Muscle layer of colon (tissue), 2 donors: ENCODE measurements around the gene SOX14.

ENCODE experiments used
- H3K27ac ChIP-seq: one replicate; pipeline ENCODE4 v1.7.0; 2013; ENCODE audit warnings: low read depth, mild to moderate bottlenecking, low read length, moderate library complexity
- H3K27me3 ChIP-seq, 2 donors: one replicate each; pipeline ENCODE4 v1.7.0; 2013; ENCODE audit warnings: low read length in 2 of 2, mild to moderate bottlenecking in 2 of 2; ENCODE audit not compliant: insufficient read depth in 2 of 2, control insufficient read depth in 1 of 2
- H3K36me3 ChIP-seq: one replicate; pipeline ENCODE4 v1.7.0; 2013; ENCODE audit warnings: mild to moderate bottlenecking, low read length; ENCODE audit not compliant: insufficient read depth
- H3K4me1 ChIP-seq: one replicate; pipeline ENCODE4 v1.7.0; 2013; ENCODE audit warnings: mild to moderate bottlenecking, low read length; ENCODE audit not compliant: insufficient read depth
- H3K4me3 ChIP-seq, 2 donors: one replicate each; pipeline ENCODE4 v1.7.0; 2013; ENCODE audit warnings: low read length in 2 of 2, low read depth in 1 of 2, mild to moderate bottlenecking in 1 of 2, moderate library complexity in 1 of 2
- H3K9ac ChIP-seq: one replicate; pipeline ENCODE4 v1.7.0; 2013; ENCODE audit warnings: low read length
- H3K9me3 ChIP-seq: one replicate; pipeline ENCODE4 v1.7.0; 2013; ENCODE audit warnings: mild to moderate bottlenecking, low read length
- donor health status: abdominal sarcoma.
- donor health status: Adenocarcinoma of cecum.

Gene SOX14

GRCh38 chr3:137770066-137770834, 6.1 kb downstream of the SOX14 start:
- Histone ChIP-seq H3K27me3 (peaks cover 62 to 76% of the 10 kb centered on the region in 2 donors), H3K9me3 (no peaks in the 10 kb centered on the region), H3K4me3 (peak overlapping the region in 1 of 2 donors; percentile 47), H3K4me1 (peaks cover 30% of the 10 kb centered on the region), H3K9ac (no peak overlapping the region), H3K36me3 (no peaks in the 10 kb centered on the region), H3K27ac (no peak overlapping the region)

GRCh38 chr3:137770835-137771399, 6.8 kb downstream of the SOX14 start:
- Histone ChIP-seq H3K4me3 (peak overlapping the region in 1 of 2 donors; percentile 47), H3K9ac (no peak overlapping the region), H3K4me1 (peaks cover 30% of the 10 kb centered on the region), H3K9me3 (no peaks in the 10 kb centered on the region), H3K27ac (no peak overlapping the region), H3K27me3 (peaks cover 56 to 70% of the 10 kb centered on the region in 2 donors), H3K36me3 (no peaks in the 10 kb centered on the region)

- Histone ChIP-seq H3K27me3 (peaks cover 50 to 65% of the 10 kb centered on the region in 2 donors), H3K27ac (no peak overlapping the region), H3K36me3 (no peaks in the 10 kb centered on the region), H3K9ac (no peak overlapping the region), H3K4me1 (peaks cover 30% of the 10 kb centered on the region), H3K9me3 (no peaks in the 10 kb centered on the region), H3K4me3 (peak overlapping the region in 1 of 2 donors; percentile 47)
Observed at GRCh38 chr3:137771401-137772213, 7.5 kb downstream of the SOX14 start.

GRCh38 chr3:137772214-137772955, 8.3 kb downstream of the SOX14 start:
- Histone ChIP-seq H3K27me3 (peaks cover 47 to 57% of the 10 kb centered on the region in 2 donors), H3K4me3 (no peak overlapping the region), H3K4me1 (peaks cover 25% of the 10 kb centered on the region)

GRCh38 chr3:137778941-137779340, 14.8 kb downstream of the SOX14 start:
- no peaks in the 10 kb centered on the region for H3K36me3 ChIP-seq
- no peaks in the 10 kb centered on the region for H3K27me3 ChIP-seq
- no peak overlapping the region for H3K9ac ChIP-seq
- H3K4me3 ChIP-seq, result no peak overlapping the region
- no peak overlapping the region for H3K27ac ChIP-seq
- H3K4me1 ChIP-seq, result no peaks in the 10 kb centered on the region
- no peaks in the 10 kb centered on the region for H3K9me3 ChIP-seq

More at GRCh38 chr3:137772214-137772955, 8.3 kb downstream of the SOX14 start:
- Histone ChIP-seq H3K36me3 (no peaks in the 10 kb centered on the region), H3K9me3 (no peaks in the 10 kb centered on the region), H3K9ac (no peak overlapping the region), H3K27ac (no peak overlapping the region)

- Histone ChIP-seq H3K9me3 (no peaks in the 10 kb centered on the region), H3K27me3 (no peaks in the 10 kb centered on the region), H3K4me1 (no peaks in the 10 kb centered on the region), H3K36me3 (no peaks in the 10 kb centered on the region), H3K9ac (no peak overlapping the region), H3K4me3 (no peak overlapping the region), H3K27ac (no peak overlapping the region)
Observed at GRCh38 chr3:137787529-137787928, 23.4 kb downstream of the SOX14 start.

GRCh38 chr3:137789236-137789635, 25.1 kb downstream of the SOX14 start:
- no peaks in the 10 kb centered on the region for H3K9me3 ChIP-seq
- no peak overlapping the region for H3K27ac ChIP-seq
- H3K36me3 ChIP-seq, result no peaks in the 10 kb centered on the region
- no peaks in the 10 kb centered on the region for H3K27me3 ChIP-seq
- H3K4me3 ChIP-seq, result no peak overlapping the region
- no peaks in the 10 kb centered on the region for H3K4me1 ChIP-seq
- H3K9ac ChIP-seq, result no peak overlapping the region

- Histone ChIP-seq H3K9me3 (no peaks in the 10 kb centered on the region), H3K9ac (no peak overlapping the region), H3K27ac (no peak overlapping the region), H3K36me3 (no peaks in the 10 kb centered on the region), H3K27me3 (no peaks in the 10 kb centered on the region), H3K4me1 (no peaks in the 10 kb centered on the region), H3K4me3 (no peak overlapping the region)
Observed at GRCh38 chr3:137792626-137793271, 28.6 kb downstream of the SOX14 start.

GRCh38 chr3:137796993-137797392, 32.9 kb downstream of the SOX14 start:
- Histone ChIP-seq H3K27me3 (no peaks in the 10 kb centered on the region), H3K27ac (no peak overlapping the region), H3K36me3 (no peaks in the 10 kb centered on the region), H3K9ac (no peak overlapping the region), H3K9me3 (no peaks in the 10 kb centered on the region), H3K4me1 (no peaks in the 10 kb centered on the region), H3K4me3 (no peak overlapping the region)

GRCh38 chr3:137803215-137803614, 39.1 kb downstream of the SOX14 start:
- H3K9ac ChIP-seq, result no peak overlapping the region
- no peaks in the 10 kb centered on the region for H3K4me1 ChIP-seq
- no peaks in the 10 kb centered on the region for H3K9me3 ChIP-seq
- H3K4me3 ChIP-seq, result no peak overlapping the region
- H3K36me3 ChIP-seq, result no peaks in the 10 kb centered on the region
- H3K27me3 ChIP-seq, result no peaks in the 10 kb centered on the region
- no peak overlapping the region for H3K27ac ChIP-seq
